HG02981 (cell line): ENCODE data around the gene LHCGR.
A peak's percentile ranks its signal among the peaks of the same experiment; 100 is the strongest.
"Not testable (repeated sequence)": the region's sequence is repeated elsewhere in the genome, so short reads cannot be mapped to it uniquely, and the experiment has no call there.

Experiments
- ATAC-seq: cut with Tn5 transposase; IDR thresholded peaks from one replicate; pipeline ENCODE4 v1.9.1; 2021; ENCODE audit warnings: mild to moderate bottlenecking, moderate library complexity; ENCODE audit not compliant: unreplicated experiment

Gene LHCGR

DNA sequence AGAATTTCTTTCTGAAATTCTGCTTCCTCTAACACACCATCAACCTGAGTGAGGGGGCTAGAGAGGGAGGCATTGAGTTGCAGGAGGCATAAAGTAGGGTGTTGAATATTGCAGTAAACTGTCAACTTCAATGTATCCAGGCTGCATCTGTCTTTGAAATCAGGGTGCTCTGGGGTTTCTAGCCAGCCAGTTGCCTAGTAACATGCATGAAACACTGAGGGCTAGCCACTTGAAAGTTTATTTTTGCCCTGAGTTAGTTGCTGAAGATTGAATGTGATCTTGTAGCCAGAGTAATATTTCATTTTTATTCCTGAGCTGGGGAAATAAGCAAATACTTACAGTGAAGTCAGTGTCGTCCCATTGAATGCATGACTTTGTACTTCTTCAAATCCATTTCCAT lies 41.9 kb downstream of the LHCGR start:
- ATAC-seq: no peak

DNA sequence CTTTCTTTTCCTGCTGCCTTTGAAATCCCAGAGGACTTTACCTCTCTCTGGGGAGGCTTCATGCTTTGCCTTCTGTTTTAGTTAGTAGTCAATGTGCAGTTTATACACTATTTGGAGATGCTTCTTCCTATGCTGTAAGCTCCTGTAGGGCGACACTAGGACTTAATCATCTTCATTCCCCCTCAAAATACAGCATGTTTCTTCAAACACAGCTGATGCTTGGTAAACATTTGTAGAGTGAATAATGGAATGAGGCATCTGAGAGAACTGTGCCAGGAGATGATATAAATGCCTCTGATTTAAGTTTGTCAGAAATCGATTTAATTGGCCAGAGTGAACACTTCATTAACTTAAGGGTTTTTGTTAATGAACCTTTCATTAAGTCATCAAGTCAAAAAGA lies 43.4 kb downstream of the LHCGR start:
- no peak for ATAC-seq

GRCh38 chr2:48711343-48711742 lies 44.2 kb downstream of the LHCGR start:
- no peak for ATAC-seq

GRCh38 chr2:48709096-48710034 lies 46.2 kb downstream of the LHCGR start:
- ATAC-seq: no peak

GRCh38 chr2:48707466-48707865 lies 48.1 kb downstream of the LHCGR start:
- ATAC-seq: no peak

DNA sequence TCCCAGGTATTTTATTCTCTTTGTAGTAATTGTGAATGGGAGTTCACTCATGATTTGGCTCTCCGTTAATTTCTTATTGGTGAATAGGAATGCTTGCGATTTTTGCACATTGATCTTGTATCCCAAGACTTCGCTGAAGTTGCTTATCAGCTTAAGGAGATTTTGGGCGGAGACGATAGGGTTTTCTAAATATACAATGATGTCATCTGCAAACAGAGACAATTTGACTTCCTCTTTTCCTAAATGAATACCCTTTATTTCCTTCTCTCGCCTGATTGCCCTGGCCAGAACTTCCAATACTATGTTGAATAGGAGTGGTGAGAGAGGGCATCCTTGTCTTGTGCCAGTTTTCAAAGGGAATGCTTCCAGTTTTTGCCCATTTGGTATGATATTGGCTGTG lies 51.9 kb downstream of the LHCGR start:
- ATAC-seq: not testable (repeated sequence)

GRCh38 chr2:48699348-48699930 lies 56.1 kb downstream of the LHCGR start:
- no peak for ATAC-seq

DNA sequence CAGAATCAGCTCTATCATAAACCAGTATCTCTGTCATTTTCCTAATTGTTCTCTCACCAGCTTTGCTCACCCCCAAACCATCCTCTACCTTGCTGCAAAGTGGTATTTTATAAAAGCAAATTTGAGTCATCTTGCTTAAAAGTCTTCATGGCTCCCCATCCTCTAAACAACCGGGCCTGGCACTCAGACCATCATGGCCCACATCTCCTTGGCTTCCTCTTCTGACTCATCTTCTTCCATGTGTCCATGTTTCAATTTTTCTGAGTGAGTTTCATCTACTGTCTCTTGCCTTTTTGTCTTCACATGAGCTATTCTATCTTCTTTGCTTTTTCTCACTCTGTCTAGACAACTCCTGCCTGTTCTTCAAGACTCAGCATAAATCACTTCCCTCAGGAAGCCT lies 58.6 kb downstream of the LHCGR start:
- no peak for ATAC-seq

- no peak for ATAC-seq
Measured at GRCh38 chr2:48695991-48696390, 59.5 kb downstream of the LHCGR start.

DNA sequence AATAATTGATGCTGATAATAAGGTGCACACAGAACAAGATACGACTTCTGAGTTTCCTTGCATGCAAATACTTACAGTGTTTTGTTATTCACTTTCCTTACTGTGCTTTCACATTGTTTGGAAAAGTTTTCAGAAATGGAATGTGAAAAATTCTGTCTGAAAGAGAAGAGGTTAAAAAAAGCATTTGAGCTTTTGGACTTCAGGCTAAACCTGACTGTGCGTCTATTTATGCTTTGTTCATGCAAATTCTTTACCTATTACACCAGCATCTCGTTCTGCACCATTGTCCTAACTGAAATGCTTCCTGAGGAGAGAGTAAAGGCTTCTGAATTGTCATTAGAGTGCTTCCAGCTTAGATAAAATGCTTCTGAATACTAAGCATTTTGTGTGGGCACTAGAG lies 61.4 kb downstream of the LHCGR start:
- ATAC-seq: no peak

DNA sequence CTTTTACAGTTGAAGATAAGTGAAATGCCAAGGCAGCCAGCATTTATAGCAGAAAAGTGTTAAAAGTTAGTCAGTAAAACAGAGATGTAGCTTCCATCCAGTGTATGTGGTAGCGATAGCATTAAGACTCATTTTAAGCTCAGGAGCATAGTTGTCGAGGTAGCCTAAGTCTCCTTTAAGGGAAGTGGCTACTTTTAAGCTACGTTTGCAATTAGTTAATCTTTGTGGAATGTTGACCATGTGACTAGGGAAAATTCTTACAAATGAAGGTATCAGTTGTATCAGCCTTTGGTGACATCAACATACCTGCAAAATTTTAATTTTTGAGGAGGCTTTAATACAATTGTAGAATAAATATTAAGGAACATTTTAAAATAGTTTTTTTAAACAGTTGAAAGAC lies 61.9 kb downstream of the LHCGR start:
- no peak for ATAC-seq

DNA sequence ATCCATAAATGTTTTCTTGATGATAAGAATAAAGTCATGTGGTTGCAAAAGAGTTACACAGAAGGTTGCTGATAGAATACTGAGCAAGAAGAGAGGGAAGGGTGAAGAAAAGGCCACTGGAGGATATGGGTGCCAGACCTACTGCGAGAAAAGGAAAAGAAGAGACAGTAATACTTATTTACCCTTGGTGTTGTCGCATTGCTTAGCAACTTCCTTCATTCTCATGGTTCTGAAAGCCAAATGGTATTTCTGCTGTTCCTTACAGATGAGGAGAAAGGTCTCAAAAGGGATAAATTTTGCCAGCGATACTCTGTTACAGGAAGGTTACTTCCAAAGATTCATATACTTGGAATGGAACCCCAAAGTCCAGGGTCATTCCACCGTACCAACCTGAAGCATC lies 62.5 kb downstream of the LHCGR start:
- ATAC-seq: no peak

- ATAC-seq: no peak
Measured at GRCh38 chr2:48691935-48692691, 63.4 kb downstream of the LHCGR start.

DNA sequence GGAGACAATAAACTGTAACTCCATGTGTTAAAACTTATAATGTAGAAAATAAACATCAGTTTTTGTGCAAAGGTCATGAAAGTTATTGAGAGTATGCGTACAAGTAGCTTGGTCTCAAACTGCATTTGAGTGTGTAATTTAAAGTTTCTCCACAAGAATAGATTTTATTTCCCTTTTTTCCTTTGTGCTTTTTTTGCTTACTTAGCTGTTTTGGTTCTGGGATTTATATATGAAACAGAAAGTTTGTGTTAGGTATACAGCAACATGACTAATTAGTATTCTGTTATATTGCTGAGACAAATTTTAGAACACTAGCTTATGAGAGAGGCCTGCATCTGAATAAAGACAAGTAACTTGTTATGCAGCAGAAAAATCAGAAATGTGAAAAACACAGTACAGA lies 70.4 kb downstream of the LHCGR start:
- ATAC-seq: no peak

DNA sequence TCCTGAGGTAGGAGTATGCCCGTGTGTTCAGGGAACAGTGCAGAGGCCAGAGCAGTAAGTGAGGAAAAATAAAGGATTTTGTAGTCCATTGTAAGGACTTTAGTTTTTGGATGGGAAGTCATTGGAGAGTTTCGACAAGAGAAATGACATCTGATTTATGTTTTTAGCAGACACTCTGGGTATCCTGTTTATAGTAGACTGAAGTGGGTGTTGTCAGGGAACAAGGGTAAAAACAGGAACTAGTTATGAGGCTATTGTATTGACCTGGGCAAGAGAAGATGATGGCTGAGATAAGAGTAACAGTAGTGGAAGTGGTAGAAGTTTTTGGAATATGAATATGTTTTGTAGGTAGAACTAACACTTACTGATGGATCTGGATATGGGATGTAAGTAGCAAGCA lies 78.1 kb downstream of the LHCGR start:
- no peak for ATAC-seq

- no peak for ATAC-seq
Measured at GRCh38 chr2:48674933-48675332, 80.6 kb downstream of the LHCGR start.

GRCh38 chr2:48673581-48673980 lies 81.9 kb downstream of the LHCGR start:
- no peak for ATAC-seq

GRCh38 chr2:48668992-48669391 lies 86.5 kb downstream of the LHCGR start:
- peak; percentile 99 for ATAC-seq

DNA sequence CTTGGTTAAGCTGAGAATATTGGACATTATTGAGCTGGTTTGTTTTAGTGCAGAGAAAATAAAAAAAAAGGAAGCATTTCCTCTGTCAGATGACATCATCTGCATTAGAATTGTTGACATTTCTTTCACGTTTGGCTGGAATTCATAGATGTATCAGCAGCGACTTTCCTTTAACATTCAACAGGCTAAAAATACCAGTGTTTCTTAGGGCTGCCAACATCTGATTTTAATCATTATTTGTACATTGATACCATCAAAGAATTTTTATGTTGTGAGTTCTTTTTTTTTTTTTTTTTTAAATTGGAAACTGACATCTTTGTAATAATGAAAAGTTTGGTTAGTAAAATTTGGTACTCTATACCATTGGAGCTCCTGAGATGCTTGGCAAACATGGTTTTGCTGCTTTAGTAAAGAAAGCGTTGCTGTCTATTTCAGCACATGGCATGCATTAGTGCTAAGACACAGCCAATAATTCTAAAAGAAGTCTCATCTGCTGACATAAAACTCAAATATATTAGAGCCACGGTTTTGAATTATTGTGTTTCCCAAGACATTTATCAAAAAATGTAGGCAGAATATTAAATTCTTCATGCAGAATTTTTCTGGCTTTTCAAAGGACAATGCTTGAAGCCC lies 104.2 kb downstream of the LHCGR start:
- ATAC-seq: no peak

DNA sequence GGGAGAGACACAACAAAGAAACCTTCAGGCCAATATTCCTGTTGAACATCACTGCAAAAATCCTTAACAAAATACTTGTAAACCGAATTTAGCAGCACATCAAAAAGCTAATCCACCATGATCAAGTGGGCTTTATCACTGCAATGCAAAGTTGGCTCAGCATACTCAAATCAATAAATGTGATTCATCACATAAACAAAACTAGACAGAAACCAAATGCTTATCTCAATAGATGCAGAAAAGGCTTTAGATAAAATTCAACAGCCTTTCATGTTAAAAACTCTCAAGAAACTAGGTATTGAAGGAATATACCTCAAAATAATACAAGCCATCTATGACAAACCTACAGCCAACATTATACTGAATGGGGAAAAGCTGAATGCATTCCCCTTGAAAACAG lies 117.3 kb downstream of the LHCGR start:
- ATAC-seq: no peak
